Transverse colon (tissue), 4 donors: ENCODE measurements around the gene KRT222.

Source experiments
- POLR2AphosphoS5 ChIP-seq, 3 donors: sonication (generic); formaldehyde crosslinking; IDR thresholded peaks; one replicate each; pipeline ENCODE4 v1.6.1; 2016; ENCODE audit warnings: antibody characterized with exemption in 3 of 3
- TF ChIP-seq, protein P1 (sequence below), 5 experiments: fragments of 200-600 bp in 3 of 5; fragments of 450-650 bp in 2 of 5; sonication (generic) in 3 of 5; IDR thresholded peaks; 1 replicate in 2 of 5; 2 replicates in 3 of 5; pipeline ENCODE4 v1.5.1; 2016 to 2017; ENCODE audit warnings: antibody characterized with exemption in 5 of 5, inconsistent platforms in 3 of 5, mild to moderate bottlenecking in 2 of 5, moderate library complexity in 1 of 5

DNA sequence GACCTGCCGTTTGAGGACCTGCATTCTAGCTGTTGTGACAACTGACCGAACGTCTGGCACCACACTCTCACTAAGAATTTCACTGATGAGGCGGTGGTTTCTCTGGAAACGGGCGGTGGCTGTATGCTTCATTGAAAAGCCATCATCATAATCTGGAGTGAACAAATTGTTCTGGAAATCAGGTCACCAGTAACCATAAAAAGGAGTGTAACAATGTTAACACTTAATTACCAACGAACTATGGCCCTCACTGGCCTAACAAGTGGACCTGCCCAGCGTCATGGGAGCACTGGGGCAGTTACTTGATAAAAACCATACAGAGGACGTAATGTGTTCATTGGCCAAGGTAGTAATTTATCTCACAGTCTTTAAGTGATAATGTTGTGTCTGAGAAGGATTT, 32.8 kb downstream of the KRT222 start:
- TF ChIP-seq, protein P1, sequence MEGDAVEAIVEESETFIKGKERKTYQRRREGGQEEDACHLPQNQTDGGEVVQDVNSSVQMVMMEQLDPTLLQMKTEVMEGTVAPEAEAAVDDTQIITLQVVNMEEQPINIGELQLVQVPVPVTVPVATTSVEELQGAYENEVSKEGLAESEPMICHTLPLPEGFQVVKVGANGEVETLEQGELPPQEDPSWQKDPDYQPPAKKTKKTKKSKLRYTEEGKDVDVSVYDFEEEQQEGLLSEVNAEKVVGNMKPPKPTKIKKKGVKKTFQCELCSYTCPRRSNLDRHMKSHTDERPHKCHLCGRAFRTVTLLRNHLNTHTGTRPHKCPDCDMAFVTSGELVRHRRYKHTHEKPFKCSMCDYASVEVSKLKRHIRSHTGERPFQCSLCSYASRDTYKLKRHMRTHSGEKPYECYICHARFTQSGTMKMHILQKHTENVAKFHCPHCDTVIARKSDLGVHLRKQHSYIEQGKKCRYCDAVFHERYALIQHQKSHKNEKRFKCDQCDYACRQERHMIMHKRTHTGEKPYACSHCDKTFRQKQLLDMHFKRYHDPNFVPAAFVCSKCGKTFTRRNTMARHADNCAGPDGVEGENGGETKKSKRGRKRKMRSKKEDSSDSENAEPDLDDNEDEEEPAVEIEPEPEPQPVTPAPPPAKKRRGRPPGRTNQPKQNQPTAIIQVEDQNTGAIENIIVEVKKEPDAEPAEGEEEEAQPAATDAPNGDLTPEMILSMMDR (IDR thresholded peaks at IDR 0.05), result no peak
- TF ChIP-seq POLR2AphosphoS5 (IDR thresholded peaks at IDR 0.05), result peak in 1 of 3 donors; percentile 18
